Stimulated activated CD8-positive, alpha-beta memory T cell treated with anti-CD3 and anti-CD28 coated beads, Interleukin-12 subunit alpha, Interleukin-12 subunit beta, amount 100 ng/mL, for 24 hours (primary cell): Measurements from ENCODE around the gene TECTA.
"Not testable (repeated sequence)": the region's sequence is repeated elsewhere in the genome, so short reads cannot be mapped to it uniquely, and the experiment has no call there.

Experiments
- DNase-seq: peaks from one replicate; pipeline ENCODE4 v3.0.0-alpha.2; 2020; ENCODE audit errors: extremely low read depth

The TECTA gene

DNA sequence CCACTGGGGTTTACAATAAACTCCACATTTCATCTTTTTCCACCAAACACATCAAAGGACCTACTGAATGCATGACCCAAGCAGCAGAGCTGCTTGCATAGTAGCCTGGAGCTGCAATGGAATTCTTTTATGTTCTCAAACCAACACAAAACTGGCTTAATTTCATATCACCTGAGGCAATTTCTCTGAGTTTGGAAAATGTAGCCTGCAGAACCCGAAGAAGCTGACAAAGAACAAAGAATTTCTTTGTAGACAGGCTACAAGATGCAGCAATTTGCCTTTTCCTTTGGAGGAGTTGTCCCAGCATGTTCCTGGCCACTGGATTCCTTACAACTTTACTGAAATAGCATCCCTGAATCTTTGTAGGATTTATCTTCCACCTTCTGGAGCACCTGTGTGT, 5.5 kb upstream of the TECTA start:
- DNase-seq = no peak

DNA sequence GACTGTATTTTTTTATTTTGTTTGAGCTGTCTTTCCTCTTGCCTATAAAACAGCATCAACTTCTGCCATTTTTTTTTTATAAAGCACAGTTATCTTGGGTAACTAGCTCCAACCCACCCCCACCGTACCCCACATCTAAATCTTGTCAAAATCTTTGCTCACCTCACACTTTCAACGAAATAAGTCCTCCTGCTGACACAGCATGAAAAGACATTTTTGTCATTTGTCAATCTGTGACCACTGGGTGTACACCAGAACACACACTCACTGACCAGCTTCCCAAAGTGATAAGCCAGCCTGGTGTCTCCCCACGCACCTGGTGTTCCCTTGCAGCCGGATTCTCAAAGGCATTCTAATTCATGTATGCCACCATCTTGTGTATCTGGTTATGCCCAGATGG, 1.7 kb upstream of the TECTA start:
- DNase-seq = no peak

DNA sequence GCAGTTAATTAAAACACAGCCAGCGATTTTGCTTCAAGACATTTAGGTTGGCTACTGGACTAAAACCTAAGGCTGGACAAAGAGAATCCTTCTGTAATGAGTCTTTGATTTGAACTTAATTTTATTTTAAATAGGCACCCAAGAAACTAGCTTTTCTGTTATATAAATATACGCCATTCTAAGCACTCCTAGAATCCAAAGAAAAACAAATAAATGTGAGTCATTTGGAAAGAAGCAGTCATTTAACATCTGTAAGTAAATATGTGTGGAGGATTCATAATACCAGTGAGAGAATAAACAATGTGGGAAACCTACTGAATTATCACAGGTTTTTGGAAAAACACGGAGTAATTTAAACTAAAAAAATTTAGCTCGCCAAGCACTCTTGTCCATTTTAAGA, 1.2 kb upstream of the TECTA start:
- no peak for DNase-seq

DNA sequence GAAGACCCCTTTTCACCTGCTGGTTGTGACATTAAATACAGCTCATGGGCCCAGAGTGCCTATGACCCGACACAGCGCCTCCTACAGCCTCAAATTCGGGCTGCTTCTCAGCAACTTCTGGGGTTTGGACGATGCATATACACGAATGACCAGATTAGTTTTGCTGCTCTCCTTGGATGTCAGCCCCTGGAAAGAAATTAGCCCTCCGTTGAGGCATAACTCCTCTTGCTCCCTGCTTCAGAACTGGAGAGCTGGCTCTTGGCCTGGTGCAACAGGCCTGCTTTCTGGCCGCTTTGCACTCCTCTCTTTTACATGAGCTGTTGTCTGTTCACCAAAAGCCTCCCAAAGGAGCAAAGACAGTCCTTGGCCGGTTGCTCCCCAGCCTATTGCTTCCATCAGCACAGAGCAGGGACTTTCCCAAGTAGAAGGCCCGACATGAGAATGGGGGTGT, 3.3 kb downstream of the TECTA start:
- DNase-seq = no peak

DNA sequence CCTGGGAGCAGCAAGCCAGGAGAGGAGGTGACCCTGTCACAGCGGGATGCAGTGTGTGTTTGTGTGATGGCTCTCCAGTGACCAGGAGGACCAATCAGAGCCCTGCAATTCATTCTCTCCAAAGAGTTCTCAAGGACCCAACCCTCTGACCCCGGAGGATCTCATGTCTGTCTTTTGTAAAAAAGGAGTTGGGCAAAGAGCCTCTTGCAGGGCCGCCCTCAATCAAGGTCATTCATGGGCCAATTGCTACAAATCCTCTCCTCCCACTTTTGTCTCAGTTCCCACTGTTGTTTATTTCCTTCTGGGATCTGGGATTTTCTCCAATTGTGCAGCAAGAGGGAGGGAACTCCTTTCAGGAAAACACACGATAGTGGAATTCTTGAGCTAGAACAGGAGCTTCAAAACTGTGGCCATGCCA, 4.0 kb downstream of the TECTA start:
- no peak for DNase-seq

DNA sequence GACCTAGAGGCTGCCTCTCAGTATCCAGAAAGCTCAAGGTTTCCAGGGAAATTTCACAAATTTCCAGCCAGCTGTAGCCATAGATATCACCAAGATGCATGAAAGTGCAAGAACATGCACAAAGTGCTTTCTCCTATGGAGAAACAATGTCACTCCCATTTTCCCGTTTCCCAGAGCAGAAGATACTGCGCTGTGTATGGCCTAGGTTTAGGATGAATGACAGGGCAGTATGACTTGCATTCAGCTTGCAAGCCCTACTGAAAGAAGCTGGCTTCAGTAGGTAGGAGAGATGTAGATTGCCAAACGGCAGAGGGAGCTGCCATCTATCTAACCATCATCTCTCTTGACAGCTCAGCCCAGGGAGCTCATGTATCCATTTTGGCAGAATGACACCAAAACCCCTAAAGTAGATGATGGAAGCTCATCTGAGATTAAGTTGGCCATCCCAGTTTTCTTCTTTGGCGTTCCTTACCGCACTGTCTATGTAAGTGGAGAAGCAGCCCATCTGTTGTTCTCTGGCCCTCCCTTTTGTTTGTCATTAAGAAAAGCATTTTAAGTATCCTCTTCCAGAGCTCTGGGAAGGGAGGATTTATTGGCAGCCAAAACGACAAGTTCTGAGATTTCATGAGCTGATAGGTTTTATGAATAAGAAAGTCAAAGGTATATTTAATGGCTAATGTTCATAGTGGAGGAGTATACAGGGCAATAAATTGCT, 4.6 kb downstream of the TECTA start:
- DNase-seq = no peak

DNA sequence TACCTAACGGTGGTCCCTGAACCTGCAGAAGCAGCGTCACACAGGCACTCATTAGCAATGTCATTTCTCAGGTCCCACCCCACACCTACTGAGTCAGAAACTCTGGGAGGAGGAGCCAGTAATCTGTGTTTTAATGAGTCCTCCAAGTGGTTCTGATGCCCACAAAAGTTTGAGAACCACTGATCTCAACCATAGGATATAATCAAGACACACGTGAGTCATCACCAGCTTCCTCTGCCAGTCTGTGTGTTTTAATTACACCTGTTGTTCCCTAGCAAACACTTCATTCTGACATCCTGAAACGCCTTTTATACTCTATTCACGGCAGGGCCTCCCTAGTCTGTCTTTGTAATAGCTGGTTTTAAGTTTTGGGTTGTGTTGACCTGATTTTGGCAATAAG, 5.8 kb downstream of the TECTA start:
- DNase-seq = no peak

DNA sequence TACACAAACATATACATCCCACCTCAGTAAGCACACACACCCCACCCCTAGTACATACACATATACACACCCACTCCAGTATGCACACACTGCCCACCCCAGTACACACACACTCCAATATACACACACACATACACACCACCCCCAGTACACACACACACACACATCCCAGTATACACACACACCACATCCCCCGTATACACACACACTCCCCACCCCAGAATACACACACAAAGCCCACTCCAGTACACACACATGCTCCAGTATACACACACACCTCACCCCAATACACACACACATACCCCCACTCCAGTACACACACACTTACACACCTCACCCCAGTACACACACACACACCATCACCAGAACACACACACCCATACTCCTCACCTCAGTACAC, 7.4 kb downstream of the TECTA start:
- DNase-seq = no peak

DNA sequence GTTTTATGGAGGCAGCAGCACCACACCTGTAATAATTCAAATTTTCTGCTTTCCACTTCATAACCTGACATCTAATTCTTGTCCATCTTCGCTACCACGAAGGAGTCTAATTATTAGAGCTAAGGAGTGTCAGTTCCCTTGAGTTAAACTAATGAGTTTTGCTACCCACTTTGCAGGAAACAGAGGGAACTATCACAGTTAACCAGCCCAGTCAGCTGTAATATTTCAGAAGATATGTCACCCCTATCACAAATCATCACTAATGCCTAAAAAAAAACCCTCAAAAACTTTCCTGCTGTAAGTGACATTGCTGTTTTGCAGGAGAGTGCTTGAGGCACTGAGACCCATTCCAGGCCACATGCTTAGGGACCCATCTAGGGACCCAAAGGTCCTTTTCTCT, 8.4 kb downstream of the TECTA start:
- no peak for DNase-seq

DNA sequence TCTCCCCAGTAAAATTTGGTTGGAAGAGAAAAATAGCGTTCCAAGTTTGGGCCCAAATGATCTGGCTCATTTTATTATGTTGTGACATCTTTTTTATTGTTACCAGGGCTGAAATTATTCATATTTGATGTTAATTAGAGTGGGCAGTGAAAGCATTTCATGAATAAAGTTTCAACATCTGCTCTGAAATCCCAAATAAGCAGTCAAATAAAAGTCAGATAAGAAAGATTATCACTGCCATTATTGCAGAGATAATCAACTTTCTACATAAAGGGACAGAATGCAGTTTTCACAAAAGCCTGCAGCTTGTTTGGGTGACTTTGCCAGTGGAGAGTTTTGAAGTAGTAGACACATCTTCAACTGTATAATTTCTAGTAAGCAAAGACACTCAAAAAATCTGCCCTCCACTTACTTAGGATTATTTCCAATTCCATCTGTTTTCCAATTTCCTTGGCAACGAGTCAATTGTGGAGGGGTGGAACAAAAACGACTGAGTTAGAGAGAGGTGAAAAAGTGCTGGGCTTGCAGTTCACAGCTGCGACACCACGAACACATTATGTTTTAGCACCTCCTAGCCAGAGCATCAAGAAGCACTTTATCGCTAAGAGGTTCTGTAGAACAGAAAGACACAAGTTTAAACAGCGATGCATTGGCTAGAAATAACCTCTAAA, 9.0 kb downstream of the TECTA start:
- DNase-seq = no peak

DNA sequence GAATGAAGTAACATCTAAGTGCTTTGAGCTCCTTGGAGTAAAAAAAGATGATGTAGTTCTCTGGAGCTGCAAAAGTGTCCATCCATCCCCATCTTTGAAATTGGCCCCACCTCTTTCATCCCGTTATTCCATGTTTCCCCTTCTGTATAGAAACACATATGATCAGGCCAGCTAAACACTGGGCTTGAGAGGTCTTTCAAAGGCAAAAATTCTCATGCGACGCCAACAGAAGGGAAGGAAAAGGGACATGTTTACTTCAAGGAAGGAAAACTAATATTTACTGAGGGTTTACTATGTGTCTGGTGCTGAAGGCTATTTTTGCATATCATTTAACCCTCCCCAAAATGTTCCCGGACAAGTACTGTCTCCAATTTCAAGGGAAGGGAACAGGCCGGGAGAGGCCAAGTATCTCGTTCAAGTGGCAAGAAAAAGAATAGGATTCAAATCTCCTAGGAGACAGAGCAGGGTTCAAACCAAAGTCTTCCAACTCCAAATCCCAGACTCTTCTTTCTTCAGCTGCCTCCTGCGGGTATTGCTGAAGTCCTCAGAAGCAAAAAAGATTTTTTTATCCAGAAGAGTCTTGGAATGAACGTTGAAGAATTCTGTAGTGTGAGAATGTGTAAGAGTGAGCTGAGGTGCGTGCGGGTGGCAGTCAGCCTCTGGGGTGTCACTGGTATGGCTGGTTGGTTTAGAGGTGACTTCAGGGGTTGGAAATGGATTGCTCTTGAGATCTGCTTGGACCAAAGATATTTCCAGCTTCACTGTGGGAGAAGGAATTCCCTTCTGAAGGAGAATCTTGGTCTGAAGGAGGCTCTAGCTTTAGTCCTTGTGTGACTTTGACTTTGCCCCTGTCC, 10.1 kb downstream of the TECTA start:
- DNase-seq = no peak

DNA sequence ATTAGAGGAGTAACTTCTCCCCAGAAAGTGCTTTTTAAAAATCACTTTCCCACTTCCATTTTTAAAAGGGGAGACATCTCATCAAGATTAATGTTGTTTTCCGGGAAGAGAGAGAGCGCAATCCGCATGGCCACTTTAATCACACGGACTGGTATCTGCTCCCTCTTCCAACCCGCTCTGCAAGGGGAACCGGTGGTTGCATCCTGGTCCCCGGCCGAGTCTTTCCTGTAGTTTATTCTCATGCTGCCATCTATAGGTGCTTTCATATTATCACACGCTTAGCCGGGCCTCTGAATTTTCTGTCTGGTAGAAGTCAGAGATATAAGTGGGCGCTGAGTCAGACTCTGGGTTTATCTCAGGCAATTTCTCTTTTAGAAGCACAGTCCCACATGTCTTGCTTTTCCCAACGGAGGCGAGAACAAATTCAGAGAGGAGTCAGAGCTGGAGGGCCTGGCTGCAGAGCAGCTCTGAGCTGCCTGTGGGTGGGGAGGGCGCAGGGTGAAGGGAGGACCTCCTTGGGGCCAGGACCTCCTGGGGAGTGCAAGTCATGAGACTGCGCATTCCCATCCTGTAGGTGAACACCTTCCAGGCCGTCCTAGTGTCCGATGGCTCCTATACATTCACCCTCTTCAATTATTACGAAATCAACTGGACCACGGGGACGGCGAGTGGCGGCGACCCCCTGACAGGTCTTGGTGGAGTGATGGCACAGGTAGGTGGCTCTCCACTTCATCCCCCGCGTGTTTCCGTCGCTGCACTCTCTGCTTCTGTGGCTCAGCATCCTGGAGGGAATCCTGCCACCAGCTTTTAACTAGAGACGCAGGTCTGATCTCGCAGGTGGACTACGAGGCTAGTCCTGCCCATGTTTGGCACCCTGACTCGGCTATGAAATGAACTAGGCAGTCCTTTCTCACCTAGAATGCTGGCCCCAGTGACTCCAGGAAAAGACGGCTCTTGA, 11.7 kb downstream of the TECTA start:
- no peak for DNase-seq

DNA sequence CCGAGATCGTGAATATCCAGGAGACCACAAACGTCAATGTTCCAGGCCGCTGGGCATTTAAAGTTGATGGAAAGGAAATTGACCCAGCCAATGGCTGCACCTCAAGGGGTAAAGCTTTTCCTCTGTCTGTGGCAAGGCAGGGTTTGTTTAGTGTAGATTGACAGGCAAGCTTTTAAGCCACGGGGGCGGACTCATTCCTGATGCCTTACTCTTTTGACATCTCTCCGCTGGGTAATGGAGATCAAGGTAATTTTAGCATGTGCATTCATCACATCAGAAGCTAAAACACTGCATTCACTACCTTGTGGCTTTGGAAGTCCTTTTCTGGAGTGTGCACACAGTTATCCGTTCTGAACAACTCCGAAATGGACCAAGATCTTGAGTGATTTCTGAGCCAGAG, 12.6 kb downstream of the TECTA start:
- DNase-seq = no peak

DNA sequence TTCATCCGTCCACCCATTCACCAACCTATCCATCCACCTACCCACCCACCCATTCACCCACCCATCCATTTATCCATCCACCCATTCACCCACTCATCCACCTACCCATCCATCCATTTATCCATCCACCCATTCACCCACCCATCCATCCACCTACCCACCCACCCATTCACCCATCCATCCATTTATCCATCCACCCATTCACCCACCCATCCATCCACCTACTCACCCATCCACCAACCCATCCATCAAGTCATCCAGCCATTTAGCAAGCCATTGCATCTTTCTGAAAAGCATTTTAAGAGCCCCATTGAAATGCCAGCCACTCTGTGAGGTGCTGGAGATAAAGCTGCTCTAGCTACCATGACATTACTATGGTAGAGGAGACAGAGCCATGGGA, 14.0 kb downstream of the TECTA start:
- not testable (repeated sequence) for DNase-seq

DNA sequence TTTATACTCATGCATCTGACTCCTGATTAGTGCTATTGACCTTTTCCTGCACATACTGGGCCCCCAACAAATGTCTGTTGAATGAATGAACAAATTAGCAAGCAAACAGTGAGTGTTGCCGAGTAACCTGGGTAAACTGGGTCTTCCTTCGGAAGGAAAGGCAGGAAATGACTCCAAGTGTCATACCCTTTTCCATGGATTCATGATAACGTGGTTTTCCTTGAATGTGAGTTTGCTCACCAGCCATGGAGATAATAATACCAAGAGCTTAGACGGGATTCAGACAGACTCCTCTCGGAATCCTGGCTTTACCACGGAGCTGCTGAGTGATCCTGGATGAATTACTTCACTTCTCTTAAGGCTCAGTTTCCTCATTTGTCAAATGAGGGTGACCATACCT, 16.7 kb downstream of the TECTA start:
- DNase-seq = no peak

DNA sequence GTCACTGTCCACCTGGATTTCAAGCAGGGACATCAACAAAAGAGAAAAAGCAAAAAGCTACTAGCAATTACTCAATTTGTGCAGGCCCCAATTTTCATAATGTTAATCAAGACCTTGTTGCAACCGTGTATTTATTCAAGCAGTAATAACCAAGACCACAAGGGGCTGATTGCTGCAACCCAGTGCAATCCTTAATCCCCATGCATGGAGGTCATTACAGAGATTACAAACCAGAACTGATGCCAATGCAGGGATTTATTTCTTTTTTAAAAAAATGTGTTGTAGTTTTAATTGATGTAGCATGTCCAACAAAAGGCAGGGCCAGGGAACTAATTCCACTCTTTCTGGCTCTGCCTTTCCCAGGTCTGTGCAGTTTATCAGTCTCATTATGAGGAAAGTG, 18.4 kb downstream of the TECTA start:
- DNase-seq = no peak

DNA sequence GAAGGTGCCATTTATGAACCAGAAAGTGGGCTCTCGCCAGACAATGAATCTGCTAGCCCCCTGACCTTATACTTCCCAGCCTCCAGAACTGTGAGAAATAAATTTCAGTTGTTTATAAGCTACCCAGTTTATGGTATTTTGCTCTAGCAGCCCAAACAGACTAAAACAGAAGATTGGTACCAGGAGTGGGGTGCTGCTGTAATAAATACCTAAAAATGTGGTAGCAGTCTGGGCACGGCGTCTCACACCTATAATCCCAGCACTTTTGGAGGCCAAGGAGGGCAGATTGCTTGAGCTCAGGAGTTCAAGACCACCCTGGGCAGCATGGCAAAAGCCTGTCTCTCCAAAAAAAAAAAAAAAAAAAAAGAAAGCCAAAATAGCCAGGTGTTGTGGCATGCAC, 21.3 kb downstream of the TECTA start:
- no peak for DNase-seq

DNA sequence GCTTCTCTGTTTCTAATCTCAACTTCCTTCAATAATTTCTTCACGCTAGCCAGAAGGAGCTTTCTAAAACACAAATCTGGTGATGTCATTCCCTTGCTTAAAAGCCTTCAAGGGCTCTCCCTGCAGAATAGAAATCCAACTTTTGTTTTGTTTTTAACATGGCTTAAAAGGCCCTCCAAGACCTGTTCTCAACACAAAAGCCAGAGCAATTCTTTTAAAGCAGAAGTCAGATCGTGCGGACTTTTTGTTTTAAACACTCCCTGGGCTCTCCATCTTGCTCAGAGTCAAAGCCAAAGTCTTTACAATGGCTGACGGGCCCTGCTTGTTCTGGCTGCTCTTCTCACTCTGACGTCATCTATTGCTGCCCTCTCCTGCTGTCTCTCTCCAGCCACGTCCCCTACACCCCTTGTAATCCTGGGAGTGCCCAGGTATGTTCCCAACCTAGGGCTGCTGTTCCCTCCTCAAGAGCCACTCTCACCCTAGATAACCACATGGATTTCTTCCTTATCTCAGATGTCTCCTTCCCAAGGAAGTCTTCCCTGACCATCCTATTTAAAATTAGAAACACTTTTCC, 22.5 kb downstream of the TECTA start:
- DNase-seq = no peak

DNA sequence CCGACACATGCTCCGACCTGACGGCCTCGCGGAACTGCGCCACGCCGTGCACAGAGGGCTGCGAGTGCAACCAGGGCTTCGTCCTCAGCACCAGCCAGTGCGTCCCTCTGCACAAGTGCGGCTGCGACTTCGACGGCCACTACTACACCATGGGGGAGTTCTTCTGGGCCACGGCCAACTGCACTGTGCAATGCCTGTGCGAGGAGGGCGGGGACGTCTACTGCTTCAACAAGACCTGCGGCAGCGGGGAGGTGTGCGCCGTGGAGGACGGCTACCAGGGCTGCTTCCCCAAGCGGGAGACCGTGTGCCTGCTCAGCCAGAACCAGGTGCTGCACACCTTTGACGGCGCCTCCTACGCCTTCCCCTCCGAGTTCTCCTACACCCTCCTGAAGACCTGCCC, 26.8 kb downstream of the TECTA start:
- DNase-seq = no peak

DNA sequence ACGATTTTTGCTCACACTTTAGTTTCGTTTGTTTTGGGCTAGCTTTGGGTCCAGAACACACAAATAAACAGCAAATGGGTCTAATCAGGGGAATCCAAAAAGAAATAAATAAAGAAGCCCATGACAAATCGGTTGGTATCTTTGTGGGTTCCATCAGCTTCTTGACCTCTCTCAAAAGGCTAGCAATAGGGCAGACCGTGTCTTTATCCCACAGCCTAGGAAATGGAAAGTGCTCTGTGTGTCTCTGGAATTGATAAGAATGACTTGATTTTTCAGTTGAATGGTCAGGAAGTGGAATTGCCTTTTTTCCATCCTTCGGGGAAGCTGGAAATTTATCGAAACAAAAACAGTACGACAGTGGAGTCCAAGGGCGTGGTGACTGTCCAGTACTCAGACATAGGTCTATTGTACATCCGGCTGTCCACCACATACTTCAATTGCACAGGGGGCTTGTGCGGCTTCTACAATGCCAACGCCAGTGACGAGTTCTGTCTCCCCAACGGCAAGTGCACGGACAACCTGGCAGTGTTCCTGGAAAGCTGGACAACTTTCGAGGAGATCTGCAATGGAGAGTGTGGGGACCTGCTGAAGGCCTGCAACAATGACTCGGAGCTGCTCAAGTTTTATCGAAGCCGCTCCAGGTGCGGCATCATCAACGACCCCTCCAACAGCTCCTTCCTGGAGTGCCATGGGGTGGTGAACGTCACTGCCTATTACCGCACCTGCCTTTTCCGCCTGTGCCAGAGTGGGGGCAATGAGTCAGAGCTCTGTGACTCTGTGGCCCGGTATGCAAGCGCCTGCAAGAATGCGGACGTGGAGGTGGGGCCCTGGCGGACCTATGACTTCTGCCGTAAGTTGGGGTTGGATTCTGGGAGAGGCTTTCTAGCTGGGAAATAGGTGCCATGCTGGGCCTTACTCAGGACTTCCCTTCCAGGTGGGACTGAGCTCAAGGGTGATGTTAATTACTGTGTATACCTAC, 28.6 kb downstream of the TECTA start:
- DNase-seq = no peak
